ENCODE data around the gene JMJD1C. TPM values are rescaled to one million over a fixed set of nuclear protein-coding genes. Genes with fewer than 3 reads are reported as not detected.

Gene JMJD1C
- polyA plus RNA-seq, 3 donors, result 88.6 to 121 (median 109) TPM

DNA sequence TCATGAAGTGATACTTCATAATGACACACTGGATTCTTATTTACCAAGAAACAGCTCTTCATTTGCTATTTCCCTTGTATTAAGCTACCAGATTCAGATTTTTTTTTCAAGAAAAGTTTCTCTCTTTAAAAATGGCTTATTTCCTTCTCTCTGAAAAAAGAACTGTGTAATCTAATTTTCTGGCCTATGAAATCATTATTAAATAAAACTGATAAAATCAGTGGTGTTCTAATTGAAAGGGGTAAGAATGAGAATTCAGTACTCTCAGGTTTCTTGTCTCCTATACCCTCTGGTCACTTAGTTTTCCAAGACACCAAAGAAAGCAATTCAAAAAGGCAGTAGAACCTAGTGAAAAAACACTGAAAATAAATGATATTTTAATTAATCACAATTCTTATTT is 10.3 kb downstream of the JMJD1C start:
- no peak for DNase-seq (ENCODE audit: extremely low read depth in 1 of 11, low read depth in 9 of 11, low spot score in 4 of 11)

DNA sequence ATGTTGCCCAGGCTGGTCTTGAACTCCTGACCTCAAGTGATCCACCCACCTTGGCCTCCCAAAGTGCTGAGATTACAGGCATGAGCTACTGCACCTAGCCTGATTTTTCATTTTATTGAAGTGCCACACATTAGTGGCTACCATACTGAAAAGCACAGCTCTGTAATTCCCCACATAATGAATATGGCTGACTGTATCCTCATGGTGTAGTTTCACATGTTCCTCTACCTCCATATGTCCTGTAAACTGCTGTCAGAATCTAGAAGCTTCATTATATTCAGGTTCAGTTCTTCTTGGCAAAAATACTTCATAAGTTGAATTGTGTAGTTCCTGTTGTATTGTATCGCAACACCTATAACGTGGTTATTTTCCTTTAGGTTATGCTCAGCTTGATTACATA is 11.1 kb downstream of the JMJD1C start:
- no peak for DNase-seq (ENCODE audit: extremely low read depth in 1 of 11, low read depth in 9 of 11, low spot score in 4 of 11)

DNA sequence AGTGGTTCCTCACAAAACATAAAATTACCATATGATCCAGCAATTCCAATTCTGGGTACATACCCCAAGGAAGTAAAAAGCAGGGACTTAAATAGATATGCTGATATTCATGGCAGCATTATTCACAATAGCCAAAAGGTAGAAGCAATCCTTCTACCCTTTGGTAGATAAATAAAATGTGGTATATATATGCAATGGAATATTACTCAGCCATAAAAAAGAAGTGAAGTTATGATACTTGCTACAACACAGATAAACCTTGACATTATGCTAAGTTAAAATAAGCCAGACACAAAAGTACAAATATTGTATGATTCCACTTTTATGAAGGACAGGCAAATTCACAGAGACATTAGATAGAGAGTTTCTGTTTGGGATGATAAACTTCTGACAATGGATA is 13.3 kb downstream of the JMJD1C start:
- DNase-seq (ENCODE audit: extremely low read depth in 1 of 11, low read depth in 9 of 11, low spot score in 4 of 11), result no peak

DNA sequence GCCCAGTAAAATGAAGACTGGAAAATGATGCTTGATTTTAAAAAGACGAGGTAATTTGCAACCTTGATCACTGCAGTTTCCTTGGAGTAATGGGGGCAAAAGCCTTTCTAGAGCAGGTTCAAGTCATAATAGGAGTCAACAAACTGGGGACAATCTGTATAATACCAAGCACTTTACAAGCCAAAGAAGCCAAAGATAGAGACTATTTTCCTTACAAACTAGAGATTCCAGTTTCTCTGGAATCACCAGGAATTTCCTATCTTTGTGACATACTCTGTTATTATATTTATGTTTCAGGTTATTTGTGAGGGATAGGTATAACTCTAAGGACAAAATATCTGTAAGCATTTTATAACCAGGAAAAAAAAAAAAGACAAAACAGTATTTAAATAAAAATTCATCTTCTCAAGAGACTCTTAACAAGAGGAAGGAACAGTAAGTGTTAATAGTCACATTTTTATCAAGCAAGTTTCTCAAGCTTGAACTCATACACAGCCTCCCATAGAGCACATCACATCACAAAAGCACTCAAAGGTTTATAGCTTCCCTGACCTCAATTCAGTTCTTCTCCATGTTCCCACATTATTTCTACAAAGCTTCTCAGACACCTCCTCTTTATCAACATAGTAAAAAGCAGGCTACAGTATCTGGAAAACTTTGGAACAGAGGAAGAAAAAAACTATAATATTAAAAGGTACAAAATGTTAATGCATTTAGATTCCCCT is 18.9 kb downstream of the JMJD1C start:
- DNase-seq (ENCODE audit: extremely low read depth in 1 of 11, low read depth in 9 of 11, low spot score in 4 of 11), result no peak

DNA sequence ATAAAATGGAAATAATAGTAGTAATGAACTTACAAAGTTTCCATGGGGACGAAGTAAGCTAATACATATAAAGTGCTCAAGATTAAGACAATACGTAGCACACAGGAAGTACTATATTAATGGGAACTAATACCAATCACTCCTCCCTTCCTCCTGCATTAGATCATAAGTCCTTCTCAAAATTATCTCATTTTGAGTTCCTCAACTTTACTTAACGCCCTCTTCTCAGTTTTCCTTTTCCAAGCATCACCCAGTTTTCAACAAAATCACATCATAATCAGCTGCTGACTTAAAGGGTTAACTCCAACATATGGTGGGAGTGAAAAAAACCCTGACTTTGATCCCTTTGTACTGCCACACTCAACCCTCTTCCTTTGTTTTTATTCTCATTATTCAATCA is 24.4 kb downstream of the JMJD1C start:
- DNase-seq (ENCODE audit: extremely low read depth in 1 of 11, low read depth in 9 of 11, low spot score in 4 of 11), result no peak

DNA sequence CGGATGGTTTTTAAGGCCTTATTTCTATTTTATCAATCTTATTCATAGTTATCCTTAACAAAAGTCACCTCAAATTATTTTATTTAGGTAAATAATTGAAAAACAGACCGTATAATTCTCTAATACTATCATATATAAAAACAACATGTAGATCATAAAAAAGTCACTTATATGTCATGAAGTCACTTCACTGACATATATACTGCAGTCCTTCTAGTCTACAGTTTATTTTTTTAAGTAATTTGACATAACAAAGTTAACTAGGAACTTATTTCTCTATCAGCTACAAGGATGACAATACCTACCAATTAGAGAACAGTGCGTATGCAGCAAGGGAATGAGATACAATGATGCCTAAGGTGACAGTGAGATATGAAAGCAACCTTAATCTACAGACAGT is 26.2 kb downstream of the JMJD1C start:
- no peak for DNase-seq (ENCODE audit: extremely low read depth in 1 of 11, low read depth in 9 of 11, low spot score in 4 of 11)

DNA sequence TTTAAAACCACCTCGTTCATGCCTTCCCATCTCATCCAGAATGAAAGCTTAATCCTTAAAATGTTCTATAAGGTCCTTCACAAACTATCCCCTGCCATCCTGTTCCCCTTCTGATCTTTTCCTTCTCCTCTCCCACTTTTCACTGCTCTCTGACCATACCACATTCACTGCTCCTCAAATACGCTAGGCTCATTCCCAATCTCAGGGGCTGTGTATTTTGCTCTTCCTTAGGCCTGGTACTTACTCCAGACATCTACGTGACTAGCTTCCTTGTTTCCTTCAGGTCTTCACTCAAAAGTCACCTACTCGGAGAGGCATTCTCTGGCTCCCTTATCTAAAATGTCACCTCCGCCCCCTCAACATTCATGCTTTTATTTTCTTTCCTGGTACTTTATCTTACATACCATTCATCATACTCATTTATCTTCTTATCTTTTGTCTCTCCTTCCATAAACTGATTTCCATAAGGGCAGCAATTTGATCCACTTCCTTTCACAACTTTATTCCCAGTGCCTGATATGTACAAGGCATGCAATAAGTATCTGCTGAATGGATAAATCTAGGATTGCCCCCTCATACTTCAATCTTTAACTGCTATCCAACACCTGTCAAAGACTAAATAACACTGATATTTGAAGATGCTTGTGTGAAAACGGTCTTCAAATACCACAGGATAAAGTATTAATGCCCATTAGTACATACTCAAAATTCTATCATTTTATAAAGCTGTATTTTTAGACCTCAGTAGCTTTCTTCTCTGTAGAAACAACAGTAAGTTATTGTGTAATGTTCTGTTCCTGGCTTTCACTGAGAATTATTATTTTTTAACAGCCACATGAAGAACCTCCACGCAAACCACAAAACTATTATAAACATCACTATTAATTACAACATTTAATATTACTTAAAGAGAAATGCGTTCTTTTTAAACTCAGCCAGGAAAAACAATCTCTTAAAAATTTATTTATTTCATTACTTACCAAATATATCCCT is 27.0 kb downstream of the JMJD1C start:
- DNase-seq (ENCODE audit: extremely low read depth in 1 of 11, low read depth in 9 of 11, low spot score in 4 of 11), result no peak

DNA sequence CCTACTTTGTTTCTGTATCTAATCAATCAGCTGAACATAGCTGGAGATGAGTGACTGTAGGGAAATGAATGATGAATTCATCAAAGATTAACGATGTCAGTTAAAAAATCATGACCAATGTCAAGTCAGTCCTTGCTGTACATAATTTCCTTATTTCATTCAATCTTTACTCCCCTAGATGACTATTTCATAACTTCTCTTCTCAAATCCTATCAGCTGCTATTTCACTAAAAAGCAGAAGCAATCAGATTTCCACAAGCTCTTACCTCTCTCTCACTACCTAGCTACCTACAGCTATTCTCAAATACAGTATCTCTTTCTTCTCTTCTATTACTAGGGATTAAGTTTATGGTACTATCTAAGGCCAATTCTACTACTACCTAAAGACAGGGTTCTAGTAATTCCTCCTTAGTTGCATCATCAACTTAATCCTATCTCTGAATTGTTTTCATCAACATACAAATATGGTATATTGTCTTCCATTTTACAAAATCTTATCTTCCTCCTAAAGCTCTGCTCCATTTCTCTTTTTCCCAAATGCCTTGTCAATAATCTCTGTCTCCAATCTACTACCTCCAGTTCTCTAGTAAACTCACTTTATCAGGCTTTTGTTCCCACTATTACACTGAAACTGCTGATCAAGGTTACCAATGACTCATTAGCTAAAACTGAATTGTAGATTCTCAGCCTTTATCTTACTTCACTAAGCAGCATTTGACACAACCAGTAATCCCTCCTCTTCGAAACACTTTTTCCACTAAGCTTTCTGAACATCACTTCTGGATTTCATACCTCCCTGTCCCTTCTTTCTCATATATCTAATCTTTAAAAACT is 28.4 kb downstream of the JMJD1C start:
- DNase-seq (ENCODE audit: extremely low read depth in 1 of 11, low read depth in 9 of 11, low spot score in 4 of 11), result no peak

DNA sequence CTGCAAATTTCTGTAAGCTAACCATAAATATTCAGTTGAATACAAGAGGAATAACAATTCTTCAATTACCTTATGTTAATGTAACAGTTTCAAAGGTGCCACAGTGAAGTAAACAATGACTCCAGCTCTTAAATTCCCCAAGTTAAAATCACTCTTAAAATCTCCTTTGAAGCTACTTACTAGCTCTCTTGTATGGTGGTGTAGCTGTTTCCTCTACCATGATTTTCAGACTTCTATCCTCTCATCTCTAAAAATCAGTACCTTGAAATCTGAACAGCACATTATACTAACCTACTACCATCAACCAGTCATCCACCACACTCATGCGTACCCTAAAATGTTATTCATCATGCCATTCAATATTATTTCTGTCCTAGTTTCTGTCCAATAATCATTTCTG is 29.6 kb downstream of the JMJD1C start:
- DNase-seq (ENCODE audit: extremely low read depth in 1 of 11, low read depth in 9 of 11, low spot score in 4 of 11), result no peak

DNA sequence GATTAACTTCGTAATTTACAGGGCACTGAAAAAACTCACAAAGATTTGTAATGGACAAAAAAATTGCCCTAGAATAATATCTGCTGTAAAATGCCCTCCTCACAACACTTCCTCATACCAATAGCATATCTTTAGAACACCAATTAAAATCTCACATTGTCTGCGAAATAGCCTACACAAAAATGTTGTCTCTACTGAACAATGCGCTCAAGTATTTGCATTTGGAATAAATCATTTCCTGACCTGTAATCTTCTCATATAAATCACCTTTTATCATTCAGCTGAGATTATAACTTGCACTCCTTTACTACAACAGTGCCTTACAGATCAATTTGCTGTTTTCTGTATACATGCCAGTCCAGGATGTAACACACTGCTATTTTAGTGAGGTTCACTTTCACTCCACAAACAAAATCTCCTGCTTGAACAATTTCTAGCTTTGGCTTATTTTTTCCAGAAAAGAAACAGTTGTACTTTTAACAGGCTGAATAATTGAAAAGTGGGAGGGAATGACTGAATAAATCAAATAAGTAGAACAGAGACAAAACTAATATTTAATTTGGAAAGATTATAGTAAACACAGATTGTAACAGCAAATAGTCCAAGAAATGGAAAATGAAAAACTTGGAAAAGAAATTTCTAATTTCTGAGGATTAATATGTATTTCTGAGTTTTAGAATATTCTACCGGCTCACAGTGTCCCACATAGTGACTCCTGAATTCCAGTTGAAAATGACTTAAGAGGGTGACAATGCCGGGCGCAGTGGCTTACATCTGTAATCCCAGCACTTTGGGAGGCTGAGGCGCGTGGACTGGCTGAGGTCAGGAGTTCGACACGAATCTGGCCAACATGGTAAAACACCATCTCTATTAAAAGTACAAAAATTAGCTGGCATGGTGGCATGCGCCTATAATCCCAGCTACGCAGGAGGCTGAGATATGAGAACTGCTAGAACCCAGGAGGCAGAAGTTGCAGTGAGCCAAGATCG is 30.6 kb downstream of the JMJD1C start:
- DNase-seq (ENCODE audit: extremely low read depth in 1 of 11, low read depth in 9 of 11, low spot score in 4 of 11), result no peak

DNA sequence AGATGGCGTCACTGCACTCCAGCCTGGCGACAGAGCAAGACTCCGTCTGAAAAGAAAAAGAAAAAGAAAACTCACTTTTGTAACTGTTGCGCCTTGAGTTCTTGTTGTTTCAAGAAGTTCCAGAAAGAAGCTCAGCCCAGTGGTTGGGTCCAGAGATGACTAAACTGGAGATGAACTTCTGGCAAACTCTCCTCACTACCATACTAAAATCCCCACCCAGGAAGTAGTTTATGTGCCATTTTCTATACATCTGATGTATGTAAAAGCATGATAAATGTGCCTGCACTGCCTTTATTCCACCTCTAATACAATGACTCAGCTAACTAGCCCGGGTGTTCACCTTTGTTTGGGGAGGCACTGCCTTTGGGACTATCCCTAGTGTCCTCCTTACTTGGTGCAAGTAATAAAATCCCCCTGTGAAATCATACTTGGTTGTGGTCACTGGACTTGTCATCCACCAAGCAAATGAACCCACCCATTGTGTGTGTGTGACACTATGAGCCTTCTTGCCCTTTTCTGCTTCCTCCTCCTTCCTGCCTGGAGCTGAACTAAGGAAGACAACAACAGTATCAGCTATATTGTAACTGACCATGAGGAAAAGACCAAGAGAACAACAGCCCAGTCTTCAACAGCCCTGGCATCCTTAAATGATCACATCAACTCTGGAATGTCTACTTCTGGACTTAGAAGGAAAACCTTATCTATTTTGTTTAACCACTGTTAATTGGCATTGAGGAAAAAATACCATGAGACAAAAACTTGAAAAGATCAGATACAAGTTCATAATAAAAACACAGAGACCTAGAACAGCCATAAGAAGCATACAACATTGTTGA is 33.6 kb downstream of the JMJD1C start:
- no peak for DNase-seq (ENCODE audit: extremely low read depth in 1 of 11, low read depth in 9 of 11, low spot score in 4 of 11)

DNA sequence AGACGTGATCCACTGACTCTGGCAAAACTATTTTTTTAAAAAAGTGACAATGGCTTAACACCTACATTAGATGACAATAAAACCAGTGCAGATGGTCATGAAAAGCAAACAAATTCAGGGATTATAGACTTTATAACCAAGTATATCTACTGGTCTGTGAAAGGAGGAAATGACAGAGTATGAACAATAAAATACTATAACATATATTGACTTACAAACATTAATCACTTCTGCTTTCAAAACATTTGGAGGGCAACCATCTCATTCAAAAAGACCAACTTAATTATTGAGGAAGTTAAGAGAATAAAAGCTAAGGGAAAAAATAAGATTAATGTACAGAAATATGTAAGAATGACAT is 34.8 kb downstream of the JMJD1C start:
- DNase-seq (ENCODE audit: extremely low read depth in 1 of 11, low read depth in 9 of 11, low spot score in 4 of 11), result no peak

DNA sequence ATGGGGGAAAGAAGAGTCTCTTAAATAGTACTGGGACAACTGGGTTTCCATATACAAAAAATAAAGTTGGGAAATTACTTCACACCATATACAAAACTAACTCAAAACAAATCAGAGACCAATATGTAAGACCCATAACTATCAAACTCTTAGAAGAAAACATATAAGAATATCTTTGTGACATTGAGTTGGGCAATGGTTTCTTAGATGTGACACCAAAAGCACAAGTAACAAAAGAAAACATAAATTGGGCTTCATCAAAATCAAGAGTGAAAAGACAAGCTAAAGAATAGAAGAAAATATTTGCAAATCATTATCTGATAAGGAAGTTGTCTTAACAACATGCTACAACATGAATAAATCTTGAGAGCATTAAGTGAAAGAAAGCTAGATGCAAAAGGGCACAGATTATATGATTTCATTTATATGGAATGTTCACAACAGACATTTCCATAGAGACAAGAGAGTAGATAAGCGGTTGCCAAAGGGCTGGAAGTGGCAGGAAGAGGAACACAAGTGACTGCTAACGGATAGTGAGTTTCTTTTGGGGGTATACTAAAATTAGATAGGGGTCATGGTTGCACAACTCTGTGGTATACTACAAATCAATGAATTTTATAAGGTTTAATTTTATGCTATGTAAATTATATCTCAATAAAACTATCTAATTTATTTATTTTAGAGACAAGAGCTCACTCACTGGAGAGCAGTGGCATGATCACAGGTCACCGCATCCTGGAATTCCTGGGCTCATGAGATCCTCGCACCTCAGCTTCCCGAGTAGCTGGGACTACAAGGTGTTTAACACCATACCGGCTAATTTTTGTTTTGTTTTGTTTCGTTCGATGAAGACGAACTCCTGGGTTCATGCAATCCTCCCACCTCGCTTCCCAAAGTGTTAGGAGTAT is 35.4 kb downstream of the JMJD1C start:
- peak in 1 of 11 donors; percentile 11 for DNase-seq (ENCODE audit: extremely low read depth in 1 of 11, low read depth in 9 of 11, low spot score in 4 of 11)

DNA sequence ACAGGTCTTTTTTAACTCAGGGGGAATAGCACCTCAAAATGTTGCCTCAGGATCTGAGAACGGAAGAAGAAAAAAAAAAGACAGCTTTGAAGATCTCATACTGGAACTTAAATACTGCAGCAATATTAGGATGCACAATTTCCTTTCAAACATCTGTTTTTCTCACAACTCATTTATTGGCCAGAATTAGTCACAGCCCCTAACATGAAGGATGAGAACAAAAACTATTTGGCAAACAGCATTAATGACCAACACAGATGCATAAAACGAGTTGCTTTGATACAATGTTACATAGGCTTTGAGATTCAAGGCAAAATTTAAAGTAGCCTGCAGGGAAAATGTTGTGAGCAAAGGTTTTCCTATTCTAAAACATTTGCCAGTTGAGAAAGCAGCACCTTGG is 36.5 kb downstream of the JMJD1C start:
- no peak for DNase-seq (ENCODE audit: extremely low read depth in 1 of 11, low read depth in 9 of 11, low spot score in 4 of 11)

DNA sequence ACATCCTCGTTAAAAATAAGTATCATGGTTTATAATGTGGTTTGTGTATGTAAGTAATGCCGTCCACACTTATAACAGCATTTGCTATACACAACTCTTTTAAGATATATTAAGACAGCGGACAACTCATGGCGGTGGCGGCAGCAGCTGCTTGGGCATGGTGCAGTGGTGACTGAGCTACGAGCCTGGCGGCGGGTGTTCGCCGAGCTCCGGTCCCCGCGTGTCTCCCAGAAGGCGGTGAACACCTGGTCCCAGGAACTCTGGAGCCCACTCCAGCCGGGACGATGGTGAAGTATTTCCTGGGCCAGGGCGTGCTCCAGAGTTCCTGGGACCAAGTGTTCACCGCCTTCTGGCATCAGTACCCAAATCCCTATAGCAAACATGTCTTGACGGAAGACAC is 38.8 kb downstream of the JMJD1C start:
- DNase-seq (ENCODE audit: extremely low read depth in 1 of 11, low read depth in 9 of 11, low spot score in 4 of 11), result no peak

DNA sequence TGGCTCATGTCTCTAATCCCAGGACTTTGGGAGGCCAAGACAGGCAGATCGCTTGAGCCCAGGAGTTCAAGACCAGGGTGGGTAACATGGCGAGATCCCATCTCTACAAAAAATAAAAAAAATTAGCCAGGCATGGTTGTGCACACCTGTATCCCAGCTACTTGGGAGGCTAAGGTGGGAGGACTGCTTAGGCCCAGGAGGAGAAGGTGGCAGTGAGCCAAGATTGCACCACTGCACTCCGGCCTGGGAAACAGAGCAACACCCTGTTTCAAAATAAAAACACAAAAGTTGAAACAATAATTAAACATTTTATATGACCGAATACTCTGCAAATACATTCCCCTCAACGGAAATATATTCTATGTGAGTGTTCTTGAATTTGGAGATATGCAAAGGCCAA is 40.3 kb downstream of the JMJD1C start:
- DNase-seq (ENCODE audit: extremely low read depth in 1 of 11, low read depth in 9 of 11, low spot score in 4 of 11), result no peak

DNA sequence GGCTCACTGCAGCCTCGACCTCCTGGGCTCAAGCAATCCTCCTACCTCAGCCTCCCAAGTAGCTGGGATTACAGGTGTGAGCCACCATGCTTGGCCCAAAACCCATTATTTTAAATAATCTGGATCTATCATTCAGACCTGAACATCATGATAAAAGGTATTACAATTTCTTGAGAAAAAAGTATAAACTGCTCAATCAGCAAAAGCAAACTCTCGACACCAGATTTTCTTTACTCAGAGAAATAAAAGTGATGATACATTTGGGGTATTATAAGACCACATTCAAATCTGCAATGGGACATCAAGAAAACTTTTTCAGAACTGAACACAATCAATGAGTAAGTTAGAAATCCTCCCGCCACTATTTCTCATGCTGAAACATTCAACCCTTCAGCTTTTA is 41.2 kb downstream of the JMJD1C start:
- DNase-seq (ENCODE audit: extremely low read depth in 1 of 11, low read depth in 9 of 11, low spot score in 4 of 11), result no peak

Measured in renal cortex interstitium (tissue), 11 donors.